HL-60 (cell line): ENCODE data around the gene RCAN1.

ENCODE experiments used
- GABPA ChIP-seq: IDR thresholded peaks from 2 replicates; pipeline ENCODE4 v1.6.1; 2012; ENCODE audit warnings: low read depth
- POLR2AphosphoS5 ChIP-seq: IDR thresholded peaks from 2 replicates; pipeline ENCODE4 v1.6.1; 2012; ENCODE audit warnings: low read depth
- TF ChIP-seq, protein P1 (sequence below): IDR thresholded peaks from one replicate; pipeline ENCODE4 v1.5.1; 2011; ENCODE audit warnings: low read length, control low read depth, inconsistent platforms; ENCODE audit not compliant: insufficient read depth

DNA sequence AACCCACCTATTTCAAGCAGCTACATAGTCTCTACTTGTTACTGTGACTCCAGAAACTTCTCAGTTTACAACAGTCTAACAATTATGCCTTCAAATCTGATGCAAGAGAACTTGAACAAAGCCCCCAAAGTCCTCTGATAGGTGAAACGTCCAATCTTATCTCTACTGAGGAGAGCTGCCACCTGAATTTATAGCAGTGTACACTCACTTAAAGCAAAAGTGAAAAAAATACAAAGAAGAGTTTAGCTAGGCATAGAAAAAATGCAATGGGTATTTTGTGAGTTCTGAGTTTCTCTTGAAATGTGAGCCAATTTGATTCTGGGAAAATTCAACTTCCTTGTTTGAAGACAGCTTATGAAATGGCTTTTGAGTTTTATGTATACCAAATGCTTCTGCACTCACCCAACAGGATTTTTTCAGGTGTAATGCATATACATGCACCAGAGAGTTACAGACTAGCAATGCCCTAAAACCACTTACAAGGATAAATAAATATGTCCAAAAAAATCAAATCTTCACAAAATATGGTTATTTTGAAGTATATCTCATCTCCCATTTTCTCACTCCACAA is 36.0 kb upstream of the RCAN1 start:
- no peak for TF ChIP-seq POLR2AphosphoS5
- TF ChIP-seq, protein P1, sequence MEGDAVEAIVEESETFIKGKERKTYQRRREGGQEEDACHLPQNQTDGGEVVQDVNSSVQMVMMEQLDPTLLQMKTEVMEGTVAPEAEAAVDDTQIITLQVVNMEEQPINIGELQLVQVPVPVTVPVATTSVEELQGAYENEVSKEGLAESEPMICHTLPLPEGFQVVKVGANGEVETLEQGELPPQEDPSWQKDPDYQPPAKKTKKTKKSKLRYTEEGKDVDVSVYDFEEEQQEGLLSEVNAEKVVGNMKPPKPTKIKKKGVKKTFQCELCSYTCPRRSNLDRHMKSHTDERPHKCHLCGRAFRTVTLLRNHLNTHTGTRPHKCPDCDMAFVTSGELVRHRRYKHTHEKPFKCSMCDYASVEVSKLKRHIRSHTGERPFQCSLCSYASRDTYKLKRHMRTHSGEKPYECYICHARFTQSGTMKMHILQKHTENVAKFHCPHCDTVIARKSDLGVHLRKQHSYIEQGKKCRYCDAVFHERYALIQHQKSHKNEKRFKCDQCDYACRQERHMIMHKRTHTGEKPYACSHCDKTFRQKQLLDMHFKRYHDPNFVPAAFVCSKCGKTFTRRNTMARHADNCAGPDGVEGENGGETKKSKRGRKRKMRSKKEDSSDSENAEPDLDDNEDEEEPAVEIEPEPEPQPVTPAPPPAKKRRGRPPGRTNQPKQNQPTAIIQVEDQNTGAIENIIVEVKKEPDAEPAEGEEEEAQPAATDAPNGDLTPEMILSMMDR, result no peak
- no peak for TF ChIP-seq GABPA
